ENCODE results near the gene GNG12.

GNG12 gene

GRCh38 chr1:67705735-67706453 is 127.4 kb downstream of the GNG12 start:
- DNase-seq (ENCODE audit: low read depth): no peak

GRCh38 chr1:67704351-67704750 is 128.9 kb downstream of the GNG12 start:
- no peak for DNase-seq (ENCODE audit: low read depth)

GRCh38 chr1:67701876-67702275 is 131.4 kb downstream of the GNG12 start:
- DNase-seq (ENCODE audit: low read depth): no peak

- DNase-seq (ENCODE audit: low read depth): no peak
These were observed 132.4 kb downstream of the GNG12 start for GRCh38 chr1:67700692-67701410.

- no peak for DNase-seq (ENCODE audit: low read depth)
These were observed 133.0 kb downstream of the GNG12 start for GRCh38 chr1:67700220-67700619.

- no peak for DNase-seq (ENCODE audit: low read depth)
These were observed 136.6 kb downstream of the GNG12 start for GRCh38 chr1:67696708-67697107.

- no peak for DNase-seq (ENCODE audit: low read depth)
These were observed 137.3 kb downstream of the GNG12 start for GRCh38 chr1:67695963-67696362.

GRCh38 chr1:67691712-67692111 is 141.6 kb downstream of the GNG12 start:
- DNase-seq (ENCODE audit: low read depth): no peak

GRCh38 chr1:67690411-67690810 is 142.9 kb downstream of the GNG12 start:
- no peak for DNase-seq (ENCODE audit: low read depth)

- DNase-seq (ENCODE audit: low read depth): no peak
These were observed 143.3 kb downstream of the GNG12 start for GRCh38 chr1:67690018-67690363.

GRCh38 chr1:67689267-67690017 is 143.8 kb downstream of the GNG12 start:
- no peak for DNase-seq (ENCODE audit: low read depth)

GRCh38 chr1:67688526-67689219 is 144.6 kb downstream of the GNG12 start:
- no peak for DNase-seq (ENCODE audit: low read depth)

- DNase-seq (ENCODE audit: low read depth): peak; percentile 89
These were observed 145.6 kb downstream of the GNG12 start for GRCh38 chr1:67687649-67688048.

- DNase-seq (ENCODE audit: low read depth): no peak
These were observed 146.1 kb downstream of the GNG12 start for GRCh38 chr1:67687198-67687545.

- DNase-seq (ENCODE audit: low read depth): peak; percentile 98
These were observed 146.7 kb downstream of the GNG12 start for GRCh38 chr1:67686267-67687197.

- no peak for DNase-seq (ENCODE audit: low read depth)
These were observed 147.6 kb downstream of the GNG12 start for GRCh38 chr1:67685558-67686266.

GRCh38 chr1:67685067-67685557 is 148.2 kb downstream of the GNG12 start, which contains the start of gene GADD45A:
TSS of gene GADD45A (plus strand) at chr1:67685201. CDS start at chr1:67685495, 294 bp downstream.
- DNase-seq (ENCODE audit: low read depth): peak; percentile 99

- no peak for DNase-seq (ENCODE audit: low read depth)
These were observed 148.7 kb downstream of the GNG12 start for GRCh38 chr1:67684526-67685066.

GRCh38 chr1:67683766-67684525 is 149.3 kb downstream of the GNG12 start:
- no peak for DNase-seq (ENCODE audit: low read depth)
